Psoas muscle (tissue), 8 donors: Measurements from ENCODE around the gene PTPN3. TPM values are rescaled to one million over a fixed set of nuclear protein-coding genes. Genes with fewer than 3 reads are reported as not detected.

Source experiments
- ATAC-seq, 4 donors: fragments of 200-7000 bp; cut with Tn5 transposase; one replicate each; pipeline ENCODE4 v1.9.1; 2020; ENCODE audit warnings: moderate library complexity in 3 of 4, mild to moderate bottlenecking in 2 of 4
- DNase-seq, 2 donors: peaks; one replicate each; pipeline ENCODE4 v3.0.0-alpha.2; 2020
- H3K27ac ChIP-seq: fragments of 200-600 bp; one replicate; pipeline ENCODE4 v1.8.0; 2022
- H3K27me3 ChIP-seq, 3 donors: fragments of 200-600 bp in 1 of 3; one replicate each; pipeline versions ENCODE4 v1.6.1 to v1.8.0; 2013 to 2022; ENCODE audit warnings: low read length in 2 of 3, mild to moderate bottlenecking in 2 of 3, moderate library complexity in 1 of 3; ENCODE audit not compliant: insufficient read depth in 3 of 3
- H3K36me3 ChIP-seq, 2 donors: fragments of 200-600 bp in 1 of 2; one replicate each; pipeline versions ENCODE4 v1.6.1 to v1.8.0; 2013 to 2022; ENCODE audit warnings: low read depth in 1 of 2, mild to moderate bottlenecking in 1 of 2, moderate library complexity in 1 of 2; ENCODE audit not compliant: insufficient read depth in 1 of 2
- H3K4me1 ChIP-seq: fragments of 200-600 bp; one replicate; pipeline ENCODE4 v1.8.0; 2022
- H3K4me3 ChIP-seq: fragments of 200-600 bp; one replicate; pipeline ENCODE4 v1.8.0; 2022; ENCODE audit warnings: mild to moderate bottlenecking
- H3K9me3 ChIP-seq: fragments of 200-600 bp; one replicate; pipeline ENCODE4 v1.8.0; 2022
- WGBS, 3 donors: extraction: QIAGEN DNeasy Blood & Tissue Kit; methylation state at CpG; one replicate each; pipeline versions ENCODE4 v1.1.6 to v1.1.7; 2013; 5-methylcytosine and 5-hydroxymethylcytosine counted together
- intact Hi-C, 2 donors: fragments of 100-400 bp; cut with DNase I; formaldehyde crosslinking; loops; one replicate each; pipeline versions ENCODE4 v1.11.0 to v1.14.2; 2022
- polyA plus RNA-seq, 3 donors: library from polyadenylated mRNA; stranded (reverse); fragments of 200-250 nt; gene quantifications; one replicate each; pipeline ENCODE4 v1.2.3, GENCODE V29; 2013
- total RNA-seq, 4 donors: library from RNA; stranded (reverse); fragmentation: NEBNext Ultra II Directional in 2 of 4; extraction: Animal tissue kit (Norgen Biotek cat#: 25700) in 2 of 4; gene quantifications; one replicate each; pipeline versions ENCODE4 v1.2.1 to v1.2.4, GENCODE V29; 2021 to 2023
- TF ChIP-seq, protein P1 (sequence below): fragments of 200-600 bp; IDR thresholded peaks from one replicate; pipeline ENCODE4 v1.8.0; 2022; ENCODE audit warnings: antibody characterized with exemption
- donor health status: healthy with polysubstance abuse.
- donor health status: DM: no; HTN: no; CAD: no; lungs with moderate emphysema.
- donor health status: Bipolar disorder and iron deficiency.
- donor health status: healthy.
- donor health status: DM: yes; HTN: yes; CAD: no.
- donor health status: DM: no; HTN: no; CAD: no.
- donor health status: DM: no; HTN: no; CAD: no.
- donor health status: DM: yes; HTN: yes; CAD: no.

PTPN3 gene
- total and polyA plus RNA-seq, 7 donors = 8.8 to 130 (median 46.5) TPM

DNA sequence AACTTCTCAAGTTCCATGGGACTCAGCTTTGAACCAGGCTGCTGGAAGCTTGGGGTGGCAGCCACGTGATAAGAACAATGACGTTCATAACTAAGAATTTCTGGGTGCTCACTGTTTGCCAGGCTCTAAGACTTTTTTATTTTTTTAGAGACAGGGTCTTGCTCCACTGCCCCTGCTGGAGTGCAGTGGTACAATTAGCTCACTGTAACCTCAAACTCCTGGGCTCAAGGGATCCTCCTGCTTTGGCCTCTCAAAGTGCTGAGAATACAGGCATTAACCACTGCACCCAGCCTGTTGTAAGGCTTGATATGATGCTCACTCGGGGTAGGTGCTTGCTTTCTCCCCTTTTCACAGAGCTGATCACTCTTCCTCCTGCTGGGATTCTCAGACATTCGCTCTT lies 38.7 kb downstream of the PTPN3 start:
- peaks cover 0 to 40% of the 10 kb centered on the region in 2 donors for H3K36me3 ChIP-seq
- WGBS, 3 donors = 70 to 79% (median 72%) methylated on average over 4 of the region's 4 CpGs
- no peaks in the 10 kb centered on the region for H3K9me3 ChIP-seq
- ATAC-seq = peak in 1 of 4 donors; percentile 25
- peaks cover 10% of the 10 kb centered on the region for H3K4me1 ChIP-seq
- TF ChIP-seq, protein P1, sequence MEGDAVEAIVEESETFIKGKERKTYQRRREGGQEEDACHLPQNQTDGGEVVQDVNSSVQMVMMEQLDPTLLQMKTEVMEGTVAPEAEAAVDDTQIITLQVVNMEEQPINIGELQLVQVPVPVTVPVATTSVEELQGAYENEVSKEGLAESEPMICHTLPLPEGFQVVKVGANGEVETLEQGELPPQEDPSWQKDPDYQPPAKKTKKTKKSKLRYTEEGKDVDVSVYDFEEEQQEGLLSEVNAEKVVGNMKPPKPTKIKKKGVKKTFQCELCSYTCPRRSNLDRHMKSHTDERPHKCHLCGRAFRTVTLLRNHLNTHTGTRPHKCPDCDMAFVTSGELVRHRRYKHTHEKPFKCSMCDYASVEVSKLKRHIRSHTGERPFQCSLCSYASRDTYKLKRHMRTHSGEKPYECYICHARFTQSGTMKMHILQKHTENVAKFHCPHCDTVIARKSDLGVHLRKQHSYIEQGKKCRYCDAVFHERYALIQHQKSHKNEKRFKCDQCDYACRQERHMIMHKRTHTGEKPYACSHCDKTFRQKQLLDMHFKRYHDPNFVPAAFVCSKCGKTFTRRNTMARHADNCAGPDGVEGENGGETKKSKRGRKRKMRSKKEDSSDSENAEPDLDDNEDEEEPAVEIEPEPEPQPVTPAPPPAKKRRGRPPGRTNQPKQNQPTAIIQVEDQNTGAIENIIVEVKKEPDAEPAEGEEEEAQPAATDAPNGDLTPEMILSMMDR = no peak
- no peak overlapping the region for H3K4me3 ChIP-seq
- DNase-seq = no peak
- intact Hi-C loops = no loop called here
- no peaks in the 10 kb centered on the region for H3K27me3 ChIP-seq
- no peak overlapping the region for H3K27ac ChIP-seq

DNA sequence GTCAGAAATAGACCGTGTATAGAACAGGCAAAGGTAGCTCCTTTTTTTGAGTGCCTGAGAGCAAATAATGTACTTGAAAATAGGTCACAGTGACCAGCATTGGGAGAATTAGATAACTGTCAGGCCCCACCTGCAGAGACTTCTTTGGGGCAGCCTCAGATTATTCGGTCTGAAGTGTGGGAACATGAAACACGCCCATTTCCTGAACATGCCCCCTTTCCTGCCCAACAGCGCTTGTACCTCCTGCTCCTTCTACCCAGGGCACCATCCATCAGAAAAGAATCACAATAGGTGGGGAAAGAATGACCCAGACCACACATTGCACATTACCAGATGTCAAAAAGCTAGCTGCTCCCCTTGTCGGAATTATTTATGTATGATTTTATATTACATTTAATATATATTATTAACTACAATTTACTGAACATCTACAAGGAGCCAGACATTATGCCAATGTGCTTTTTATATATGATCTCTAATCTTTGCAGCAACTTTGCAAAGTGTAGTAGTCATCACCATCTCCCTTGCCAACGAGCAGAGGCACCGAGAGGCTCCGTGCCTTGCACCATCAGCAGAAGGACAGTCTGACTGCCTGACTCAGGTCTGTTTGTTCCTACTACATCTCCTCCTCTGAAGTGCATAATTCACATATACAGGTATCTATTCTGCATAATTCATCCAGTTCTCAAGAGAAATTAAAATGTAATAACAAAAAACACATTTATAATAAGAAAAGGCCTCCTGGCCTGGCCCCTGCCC lies 39.5 kb downstream of the PTPN3 start:
- TF ChIP-seq, protein P1 = no peak
- Histone ChIP-seq H3K36me3 (peaks cover 0 to 40% of the 10 kb centered on the region in 2 donors), H3K4me3 (no peak overlapping the region), H3K27me3 (no peaks in the 10 kb centered on the region), H3K9me3 (no peaks in the 10 kb centered on the region), H3K4me1 (peaks cover 10% of the 10 kb centered on the region), H3K27ac (no peak overlapping the region)
- ATAC-seq = peak in 2 of 4 donors; percentile 64
- WGBS, 3 donors = 73 to 89% (median 75%) methylated on average over 8 of the region's 8 CpGs
- DNase-seq = no peak
- intact Hi-C loops = no loop called here

DNA sequence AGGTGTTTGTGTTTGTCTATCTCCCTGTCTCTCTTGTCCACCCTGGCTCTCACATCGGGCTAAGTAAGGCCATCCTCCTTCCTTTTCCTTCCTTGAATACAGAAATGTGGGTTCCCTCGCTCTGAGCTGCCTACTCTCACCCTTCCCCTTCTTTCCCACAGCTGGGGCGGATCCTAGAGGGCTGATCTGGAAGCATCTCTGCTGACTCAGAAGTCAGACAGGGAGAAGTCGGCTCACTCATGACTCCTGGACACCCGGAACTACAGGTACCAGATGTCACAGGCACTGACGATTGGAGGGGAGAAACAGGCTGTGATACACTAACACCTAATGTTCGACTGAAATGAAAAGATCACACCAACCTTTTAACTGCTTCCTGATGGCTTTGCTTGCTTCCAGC lies 41.3 kb downstream of the PTPN3 start:
- Histone ChIP-seq H3K4me1 (peaks cover 21% of the 10 kb centered on the region), H3K4me3 (no peak overlapping the region), H3K9me3 (no peaks in the 10 kb centered on the region), H3K27me3 (no peaks in the 10 kb centered on the region), H3K27ac (no peak overlapping the region), H3K36me3 (peaks cover 0 to 27% of the 10 kb centered on the region in 2 donors)
- ATAC-seq = no peak
- DNase-seq = no peak
- WGBS, 3 donors = 75 to 82% (median 77%) methylated on average over 7 of the region's 7 CpGs
- intact Hi-C loops = no loop called here
- TF ChIP-seq, protein P1 = no peak

DNA sequence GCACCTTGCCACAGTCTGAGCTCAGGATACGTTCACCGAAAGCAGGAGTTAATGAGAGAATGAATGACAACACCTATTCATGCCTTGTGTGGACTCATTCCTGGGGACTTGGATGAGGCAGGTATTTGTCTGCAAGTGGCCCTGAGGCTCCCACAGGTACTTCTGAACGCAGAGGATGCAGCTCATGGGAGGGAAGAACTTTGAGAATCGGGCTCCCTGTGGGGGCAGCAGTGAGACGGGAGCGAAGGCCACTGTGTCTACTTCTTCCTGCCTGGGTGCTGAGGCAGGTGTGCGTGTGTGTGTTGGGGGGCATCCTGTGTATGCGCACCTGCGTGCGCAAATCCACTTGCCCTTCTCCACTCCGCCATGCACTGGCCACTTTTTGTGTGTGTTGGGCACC lies 42.2 kb downstream of the PTPN3 start:
- H3K27ac ChIP-seq = no peak overlapping the region
- intact Hi-C loops = no loop called here
- peaks cover 23% of the 10 kb centered on the region for H3K4me1 ChIP-seq
- no peak for ATAC-seq
- H3K4me3 ChIP-seq = no peak overlapping the region
- no peaks in the 10 kb centered on the region for H3K9me3 ChIP-seq
- H3K36me3 ChIP-seq = peaks cover 0 to 19% of the 10 kb centered on the region in 2 donors
- TF ChIP-seq, protein P1 = no peak
- H3K27me3 ChIP-seq = no peaks in the 10 kb centered on the region
- no peak for DNase-seq
- 83 to 84% (median 84%) methylated on average over 11 of the region's 11 CpGs for WGBS, 3 donors

DNA sequence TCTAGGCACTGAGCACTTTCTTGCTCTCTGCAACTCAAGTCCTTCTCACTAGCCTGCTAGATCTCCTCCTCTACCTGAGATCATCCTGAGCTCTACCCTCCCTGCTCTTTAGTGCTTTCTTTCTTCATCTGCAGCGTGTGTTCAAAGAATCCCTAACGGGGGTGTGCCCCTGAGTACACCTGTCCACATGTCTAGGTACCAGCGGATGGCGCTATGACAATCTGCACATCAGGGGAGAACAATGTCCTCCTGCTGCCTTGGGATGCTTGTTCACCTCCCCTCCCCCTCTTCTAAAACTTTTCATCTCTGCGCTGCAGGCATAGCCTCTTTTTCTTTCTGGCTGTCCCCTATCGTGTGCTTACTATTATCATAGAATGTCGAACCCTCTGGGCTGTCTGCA lies 42.7 kb downstream of the PTPN3 start:
- Histone ChIP-seq H3K27ac (no peak overlapping the region), H3K4me1 (peaks cover 28% of the 10 kb centered on the region), H3K4me3 (no peak overlapping the region), H3K9me3 (no peaks in the 10 kb centered on the region), H3K27me3 (no peaks in the 10 kb centered on the region), H3K36me3 (peaks cover 0 to 19% of the 10 kb centered on the region in 2 donors)
- intact Hi-C loops = no loop called here
- 79 to 86% (median 83%) methylated on average over 7 of the region's 7 CpGs for WGBS, 3 donors
- TF ChIP-seq, protein P1 = no peak
- no peak for ATAC-seq
- no peak for DNase-seq
